ENCODE data around the gene PRKCA. TPM values are rescaled to one million over a fixed set of nuclear protein-coding genes. Genes with fewer than 3 reads are reported as not detected.

The PRKCA gene
- total and polyA plus RNA-seq, 4 donors, result 3.0 to 14.1 (median 5.4) TPM

GRCh38 chr17:66557886-66558285, 255.5 kb downstream of the PRKCA start:
- Histone ChIP-seq H3K27ac (ENCODE audit: low read depth in 1 of 2, low read length in 2 of 2) (no peak overlapping the region), H3K27me3 (ENCODE audit: control insufficient read depth in 4 of 4, insufficient read depth in 4 of 4, low read length in 3 of 4) (no peaks in the 10 kb centered on the region), H3K4me1 (ENCODE audit: control insufficient read depth in 4 of 4, insufficient read depth in 4 of 4, low read length in 3 of 4) (no peaks in the 10 kb centered on the region), H3K36me3 (ENCODE audit: control insufficient read depth in 4 of 4, insufficient read depth in 3 of 4, low read depth in 1 of 4, low read length in 3 of 4) (no peaks in the 10 kb centered on the region), H3K9me3 (ENCODE audit: control insufficient read depth in 4 of 4, low read length in 3 of 4) (peaks cover 0 to 2% (median 0%) of the 10 kb centered on the region in 4 donors), H3K9ac (ENCODE audit: low read depth in 1 of 2, low read length in 2 of 2) (no peak overlapping the region), H3K4me3 (ENCODE audit: low read depth in 1 of 3, low read length in 3 of 3) (no peak overlapping the region)
- DNase-seq (ENCODE audit: low spot score), result no peak
- no peak for TF ChIP-seq JUND (IDR thresholded peaks at IDR 0.05)
- no peak for TF ChIP-seq RAD21 (IDR thresholded peaks at IDR 0.05)
- TF ChIP-seq ATF3 (IDR thresholded peaks at IDR 0.05), result no peak
- TF ChIP-seq REST (IDR thresholded peaks at IDR 0.05), result no peak
- no peak for TF ChIP-seq SP1 (IDR thresholded peaks at IDR 0.05)
- no peak for TF ChIP-seq FOXA2 (IDR thresholded peaks at IDR 0.05)
- TF ChIP-seq ZBTB33 (IDR thresholded peaks at IDR 0.05), result no peak
- 90% methylated on average over 8 of the region's 8 CpGs for WGBS

DNA sequence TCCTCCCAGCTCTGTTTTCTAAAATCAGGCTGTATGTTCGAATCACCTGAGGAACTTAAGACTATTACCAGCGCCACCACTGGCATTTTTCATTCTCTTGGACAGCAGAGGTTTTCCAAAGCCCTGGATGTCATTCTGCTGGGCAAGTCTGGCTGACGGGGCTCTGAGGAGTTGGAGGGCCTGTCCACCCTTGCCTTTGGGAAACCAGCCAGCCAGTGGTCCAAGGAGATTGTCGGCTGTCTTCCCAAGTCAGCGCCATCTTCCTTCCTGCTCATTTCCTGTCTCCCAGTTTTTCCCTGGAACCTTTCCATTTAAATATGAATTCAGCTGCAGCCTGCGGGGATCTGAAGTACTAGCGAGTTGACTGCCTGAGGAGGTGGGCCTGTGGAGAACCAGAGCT, 258.3 kb downstream of the PRKCA start:
- no peak overlapping the region for H3K27ac ChIP-seq (ENCODE audit: low read depth in 1 of 2, low read length in 2 of 2)
- peaks cover 0 to 2% (median 0%) of the 10 kb centered on the region in 4 donors for H3K9me3 ChIP-seq (ENCODE audit: control insufficient read depth in 4 of 4, low read length in 3 of 4)
- H3K9ac ChIP-seq (ENCODE audit: low read depth in 1 of 2, low read length in 2 of 2), result no peak overlapping the region
- 93% methylated on average over 7 of the region's 7 CpGs for WGBS
- no peak overlapping the region for H3K4me3 ChIP-seq (ENCODE audit: low read depth in 1 of 3, low read length in 3 of 3)
- no peaks in the 10 kb centered on the region for H3K4me1 ChIP-seq (ENCODE audit: control insufficient read depth in 4 of 4, insufficient read depth in 4 of 4, low read length in 3 of 4)
- no peaks in the 10 kb centered on the region for H3K36me3 ChIP-seq (ENCODE audit: control insufficient read depth in 4 of 4, insufficient read depth in 3 of 4, low read depth in 1 of 4, low read length in 3 of 4)
- DNase-seq (ENCODE audit: low spot score), result no peak
- no peak for TF ChIP-seq FOXA2 (IDR thresholded peaks at IDR 0.05)
- TF ChIP-seq REST (IDR thresholded peaks at IDR 0.05), result no peak
- no peak for TF ChIP-seq SP1 (IDR thresholded peaks at IDR 0.05)
- no peak for TF ChIP-seq JUND (IDR thresholded peaks at IDR 0.05)
- no peak for TF ChIP-seq GABPA (IDR thresholded peaks at IDR 0.05 in 1 of 2, conservative IDR thresholded peaks at IDR 0.05 in 1 of 2)
- no peak for TF ChIP-seq HNF4A (conservative IDR thresholded peaks at IDR 0.05)
- no peak for TF ChIP-seq TAF1 (conservative IDR thresholded peaks at IDR 0.05)
- no peak for TF ChIP-seq ZBTB33 (IDR thresholded peaks at IDR 0.05)
- no peak for TF ChIP-seq RXRA (IDR thresholded peaks at IDR 0.05)
- TF ChIP-seq, protein P1, sequence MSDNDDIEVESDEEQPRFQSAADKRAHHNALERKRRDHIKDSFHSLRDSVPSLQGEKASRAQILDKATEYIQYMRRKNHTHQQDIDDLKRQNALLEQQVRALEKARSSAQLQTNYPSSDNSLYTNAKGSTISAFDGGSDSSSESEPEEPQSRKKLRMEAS (IDR thresholded peaks at IDR 0.05), result no peak
- TF ChIP-seq NR2F2 (IDR thresholded peaks at IDR 0.05), result no peak
- TF ChIP-seq ATF3 (IDR thresholded peaks at IDR 0.05), result no peak
- H3K27me3 ChIP-seq (ENCODE audit: control insufficient read depth in 4 of 4, insufficient read depth in 4 of 4, low read length in 3 of 4), result no peaks in the 10 kb centered on the region

Measured in liver (tissue), 9 donors.